ENCODE data around the gene WWOX.

GRCh38 chr16:78715106-78715505, 615.7 kb downstream of the WWOX start:
- TF ChIP-seq CTCF (IDR thresholded peaks at IDR 0.05; ENCODE audit: insufficient read depth, low read depth, low read length) (no peak), EZH2 (IDR thresholded peaks at IDR 0.05; ENCODE audit: insufficient read depth, low read length) (no peak)
